ENCODE measurements around the gene ARL16. TPM values are rescaled to one million over a fixed set of nuclear protein-coding genes. Genes with fewer than 3 reads are reported as not detected.

Gene ARL16
- total RNA-seq, 1 experiment from 2014 or later: 47.5 TPM

DNA sequence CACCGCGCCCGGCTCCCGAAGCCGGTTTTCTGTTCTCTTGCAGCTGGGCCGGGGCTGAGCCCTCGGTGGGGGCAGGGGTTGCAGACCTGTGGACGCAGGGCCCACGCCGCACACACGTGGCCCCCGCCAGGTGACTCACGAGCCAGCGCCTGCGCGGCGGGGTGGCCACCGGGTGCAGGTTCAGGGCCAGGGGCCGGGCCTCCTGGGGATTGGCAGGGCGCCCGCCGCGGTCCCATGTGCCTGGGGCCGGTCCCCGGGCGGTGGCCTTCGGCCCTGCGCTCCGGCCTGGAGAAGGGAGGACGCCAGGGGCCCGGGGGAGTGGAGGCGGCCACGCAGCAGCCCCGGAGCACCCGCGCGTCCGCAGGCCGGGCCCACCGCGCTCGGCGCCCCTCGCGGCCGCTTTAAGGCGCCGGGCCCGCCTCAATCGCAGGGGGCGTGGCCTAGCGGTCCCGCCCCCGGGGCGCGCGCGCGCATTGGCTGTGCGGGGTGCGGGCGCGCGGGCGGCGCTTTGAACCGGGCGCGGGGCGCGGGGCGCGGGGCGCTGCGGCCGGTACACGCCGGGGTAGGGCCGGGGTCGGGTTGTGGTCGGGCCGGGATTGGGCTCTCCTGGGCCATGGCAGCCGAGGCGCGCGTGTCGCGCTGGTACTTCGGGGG, 28.3 kb upstream of the ARL16 start, which contains the start of gene SLC25A10:
Gene SLC25A10, plus strand, starts transcription at position 471 of the 654 bp plus-strand sequence. Its CDS starts 143 bp downstream, at position 614.
- no TSS peak for BruUV-seq (replicated peaks)
- TF ChIP-seq POLR2A (IDR thresholded peaks at IDR 0.05; ENCODE audit: borderline replicate concordance, extremely low read depth, insufficient read depth, insufficient read length): peak; percentile 28
- TF ChIP-seq SIN3A (IDR thresholded peaks at IDR 0.05; ENCODE audit: low read depth): peak; percentile 56; the same call in 1 of the 2 replicates
- TF ChIP-seq, protein P1, sequence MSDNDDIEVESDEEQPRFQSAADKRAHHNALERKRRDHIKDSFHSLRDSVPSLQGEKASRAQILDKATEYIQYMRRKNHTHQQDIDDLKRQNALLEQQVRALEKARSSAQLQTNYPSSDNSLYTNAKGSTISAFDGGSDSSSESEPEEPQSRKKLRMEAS (IDR thresholded peaks at IDR 0.05): peak; percentile 98
- peak; percentile 16 for TF ChIP-seq YY1 (IDR thresholded peaks at IDR 0.05; ENCODE audit: extremely low read depth, insufficient replicate concordance, low read depth, low read length)
- no peak for TF ChIP-seq FOSL1 (IDR thresholded peaks at IDR 0.05; ENCODE audit: low read depth)
- TF ChIP-seq POLR2AphosphoS5 (IDR thresholded peaks at IDR 0.05; ENCODE audit: low read depth, low read length): peak; percentile 49; the same call in 1 of the 2 replicates
- no peak for TF ChIP-seq EGR1 (IDR thresholded peaks at IDR 0.05; ENCODE audit: low read depth)
- TF ChIP-seq, protein P2, sequence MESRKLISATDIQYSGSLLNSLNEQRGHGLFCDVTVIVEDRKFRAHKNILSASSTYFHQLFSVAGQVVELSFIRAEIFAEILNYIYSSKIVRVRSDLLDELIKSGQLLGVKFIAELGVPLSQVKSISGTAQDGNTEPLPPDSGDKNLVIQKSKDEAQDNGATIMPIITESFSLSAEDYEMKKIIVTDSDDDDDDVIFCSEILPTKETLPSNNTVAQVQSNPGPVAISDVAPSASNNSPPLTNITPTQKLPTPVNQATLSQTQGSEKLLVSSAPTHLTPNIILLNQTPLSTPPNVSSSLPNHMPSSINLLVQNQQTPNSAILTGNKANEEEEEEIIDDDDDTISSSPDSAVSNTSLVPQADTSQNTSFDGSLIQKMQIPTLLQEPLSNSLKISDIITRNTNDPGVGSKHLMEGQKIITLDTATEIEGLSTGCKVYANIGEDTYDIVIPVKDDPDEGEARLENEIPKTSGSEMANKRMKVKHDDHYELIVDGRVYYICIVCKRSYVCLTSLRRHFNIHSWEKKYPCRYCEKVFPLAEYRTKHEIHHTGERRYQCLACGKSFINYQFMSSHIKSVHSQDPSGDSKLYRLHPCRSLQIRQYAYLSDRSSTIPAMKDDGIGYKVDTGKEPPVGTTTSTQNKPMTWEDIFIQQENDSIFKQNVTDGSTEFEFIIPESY (IDR thresholded peaks at IDR 0.05; ENCODE audit: extremely low read depth, insufficient replicate concordance, low read length): peak; percentile 20
- peak; percentile 99 for TF ChIP-seq TCF7L2 (IDR thresholded peaks at IDR 0.05; ENCODE audit: borderline replicate concordance, extremely low read depth, insufficient read depth, insufficient read length)
- H3K4me2 ChIP-seq (ENCODE audit: low read length): peak within 1 kb of the TSS; percentile 100
- DNase-seq (ENCODE audit: low read depth, low spot score) (peak; percentile 68), ATAC-seq (peak; percentile 68)
- no peak within 1 kb of the TSS for H2AFZ ChIP-seq (ENCODE audit: low read depth, low read length, poor library complexity, severe bottlenecking)
- no peaks in the 10 kb centered on the region for H3K9me3 ChIP-seq (ENCODE audit: control insufficient read depth in 1 of 2, insufficient read depth in 1 of 2, low read depth in 1 of 2, low read length in 2 of 2)
- intact Hi-C loops (cut with micrococcal nuclease): no loop called here
- RAD21 ChIA-PET (ENCODE audit: low non-redundant PET in 1 of 2, low total read pairs in 2 of 2, uncharacterized antibody in 2 of 2, unreplicated experiment in 2 of 2): interaction anchor here in 1 of 2 experiments (1.2 kb wide), 1 partner anchor 10 kb away, joined by 4 read pairs; no protein-coding TSS in a partner anchor
- H3K4me3 ChIP-seq (replicated peaks in 1 of 2; ENCODE audit: low read depth in 1 of 2, low read length in 2 of 2): peak within 1 kb of the TSS; percentile 66 to 96
- POLR2A ChIA-PET: interaction anchor here (0.8 to 1.9 kb wide), 4 partner anchors 9 to 216 kb away, joined by 3 to 5 read pairs (median 4); partner anchors contain the start of genes ARL16, HGS, MAFG and MRPL12
- H3K27me3 ChIP-seq (ENCODE audit: insufficient read depth, low read length): no peaks in the 10 kb centered on the region
- H3K9me2 ChIP-seq (ENCODE audit: insufficient read depth): no peaks in the 10 kb centered on the region
- peaks cover 43% of the 10 kb centered on the region for H3K79me2 ChIP-seq (ENCODE audit: insufficient read depth, low read length)
- peaks cover 4 to 16% of the 10 kb centered on the region in 2 experiments; a peak in 3 of 4 replicates for H3K36me3 ChIP-seq (ENCODE audit: control insufficient read depth in 1 of 2, insufficient read depth in 2 of 2, low read length in 2 of 2)
- CTCF ChIA-PET: interaction anchor here (1.5 kb wide), 1 partner anchor 10 kb away, joined by 8 read pairs; no protein-coding TSS in a partner anchor
- peak within 1 kb of the TSS; percentile 96 for H3K27ac ChIP-seq (ENCODE audit: low read depth, low read length)
- H4K20me1 ChIP-seq (ENCODE audit: insufficient read depth): no peaks in the 10 kb centered on the region
- peaks cover 32 to 48% of the 10 kb centered on the region in 2 experiments for H3K4me1 ChIP-seq (ENCODE audit: control insufficient read depth in 1 of 2, insufficient read depth in 2 of 2, low read length in 2 of 2)
- H3K9ac ChIP-seq (ENCODE audit: low read length): peak within 1 kb of the TSS; percentile 93
